Measurements from ENCODE around the gene SOCS1. TPM values are rescaled to one million over a fixed set of nuclear protein-coding genes. Genes with fewer than 3 reads are reported as not detected.

SOCS1 gene
- total and polyA plus RNA-seq, 4 donors = 1.8 to 10.9 (median 2.3) TPM

DNA sequence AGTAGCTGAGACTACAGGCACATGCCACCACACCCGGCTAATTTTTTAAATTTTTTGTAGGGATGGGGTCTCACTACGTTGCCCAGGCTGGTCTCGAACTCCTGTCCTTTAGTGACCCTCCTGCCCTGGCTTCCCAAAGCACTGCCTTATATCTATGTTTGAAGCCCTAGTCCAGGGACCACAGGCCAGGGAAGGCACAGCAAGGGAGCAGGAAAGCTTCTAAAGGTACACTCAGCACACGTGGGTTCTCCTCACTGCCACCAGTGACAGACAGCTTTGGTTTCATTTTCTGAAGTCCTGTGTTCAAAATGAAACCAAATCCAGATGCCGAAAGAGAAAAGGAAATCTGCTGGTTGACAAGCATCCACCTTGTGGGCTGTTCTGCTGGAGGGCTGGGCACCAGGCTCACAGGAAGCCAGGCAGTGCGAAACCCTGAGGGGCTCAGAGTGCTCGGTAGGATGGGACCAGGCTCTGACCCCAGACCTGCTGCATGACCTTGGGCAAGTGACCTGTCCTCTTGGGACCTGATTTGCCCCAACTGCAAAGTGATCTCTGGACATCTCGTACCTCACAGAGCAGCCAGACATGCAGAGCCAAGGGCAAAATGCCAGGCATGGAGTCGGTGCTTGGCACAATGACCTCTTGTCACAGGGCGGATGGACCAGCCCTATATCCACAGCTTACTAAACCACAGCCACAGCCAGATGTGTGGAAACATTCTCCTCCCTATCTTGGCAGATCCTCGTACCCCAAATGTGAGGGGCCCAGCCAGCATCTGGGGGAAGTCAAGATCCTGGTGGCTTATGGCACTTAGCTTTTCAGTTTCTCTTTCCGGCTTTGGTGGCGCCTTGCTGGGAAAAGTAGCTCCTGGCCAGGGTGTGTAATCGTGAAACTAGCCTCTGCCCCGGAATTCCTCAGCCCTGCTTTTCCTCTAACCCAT is 2.8 kb upstream of the SOCS1 start (continued):
- TF ChIP-seq, protein P1, sequence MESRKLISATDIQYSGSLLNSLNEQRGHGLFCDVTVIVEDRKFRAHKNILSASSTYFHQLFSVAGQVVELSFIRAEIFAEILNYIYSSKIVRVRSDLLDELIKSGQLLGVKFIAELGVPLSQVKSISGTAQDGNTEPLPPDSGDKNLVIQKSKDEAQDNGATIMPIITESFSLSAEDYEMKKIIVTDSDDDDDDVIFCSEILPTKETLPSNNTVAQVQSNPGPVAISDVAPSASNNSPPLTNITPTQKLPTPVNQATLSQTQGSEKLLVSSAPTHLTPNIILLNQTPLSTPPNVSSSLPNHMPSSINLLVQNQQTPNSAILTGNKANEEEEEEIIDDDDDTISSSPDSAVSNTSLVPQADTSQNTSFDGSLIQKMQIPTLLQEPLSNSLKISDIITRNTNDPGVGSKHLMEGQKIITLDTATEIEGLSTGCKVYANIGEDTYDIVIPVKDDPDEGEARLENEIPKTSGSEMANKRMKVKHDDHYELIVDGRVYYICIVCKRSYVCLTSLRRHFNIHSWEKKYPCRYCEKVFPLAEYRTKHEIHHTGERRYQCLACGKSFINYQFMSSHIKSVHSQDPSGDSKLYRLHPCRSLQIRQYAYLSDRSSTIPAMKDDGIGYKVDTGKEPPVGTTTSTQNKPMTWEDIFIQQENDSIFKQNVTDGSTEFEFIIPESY (IDR thresholded peaks at IDR 0.05) = peak; percentile 75
- peak; percentile 93 for TF ChIP-seq SP1 (IDR thresholded peaks at IDR 0.05)

DNA sequence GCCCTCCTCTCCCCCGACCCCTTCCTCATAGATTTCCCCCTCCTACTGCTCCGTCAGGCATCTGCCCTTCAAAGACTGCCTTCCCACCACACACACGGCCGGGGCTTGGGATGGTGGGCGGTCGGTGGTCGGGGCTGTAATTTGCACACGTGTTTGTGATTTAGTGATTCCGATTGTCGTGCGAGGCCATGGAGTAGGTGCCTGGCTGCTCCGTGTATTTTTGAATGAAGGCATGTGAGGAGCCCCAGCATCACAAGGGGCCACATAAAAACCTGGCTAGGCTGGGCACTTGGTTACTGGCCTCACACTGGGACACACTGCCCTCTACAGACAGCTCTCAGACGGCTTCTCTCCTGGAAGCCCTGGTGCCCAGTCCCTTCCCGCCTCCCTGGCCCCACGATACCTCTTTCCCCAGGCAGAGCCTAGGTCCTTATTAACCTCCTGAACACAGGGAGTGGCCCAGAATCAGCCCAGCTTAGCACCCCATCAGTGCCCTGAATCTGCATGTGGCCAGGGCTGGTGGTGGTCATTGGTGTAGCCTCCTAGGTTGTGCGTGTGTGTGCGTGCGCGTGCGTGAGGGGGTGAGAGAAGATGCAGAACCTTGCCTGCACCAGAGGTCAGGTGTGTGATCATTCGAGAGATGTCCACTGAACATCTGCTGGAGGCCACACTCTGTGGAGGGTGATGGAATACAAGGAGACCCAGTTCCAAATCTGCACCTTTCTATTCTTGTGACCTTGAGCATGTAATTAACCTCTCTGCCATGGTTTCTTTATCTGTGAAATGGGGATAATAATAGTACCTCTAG is 1.3 kb upstream of the SOCS1 start:
- Histone ChIP-seq H3K9ac (ENCODE audit: low read depth in 1 of 2, low read length in 2 of 2) (peak overlapping the region; percentile 22 to 43), H3K4me3 (ENCODE audit: low read depth in 1 of 3, low read length in 3 of 3) (peak overlapping the region; percentile 70 to 92 (median 76)), H3K4me1 (ENCODE audit: control insufficient read depth in 4 of 4, insufficient read depth in 4 of 4, low read length in 3 of 4) (peaks cover 10 to 43% (median 28%) of the 10 kb centered on the region in 4 donors), H3K9me3 (ENCODE audit: control insufficient read depth in 4 of 4, low read length in 3 of 4) (no peaks in the 10 kb centered on the region), H3K27ac (ENCODE audit: low read depth in 1 of 2, low read length in 2 of 2) (peak overlapping the region; percentile 84 to 97), H3K36me3 (ENCODE audit: control insufficient read depth in 4 of 4, insufficient read depth in 3 of 4, low read depth in 1 of 4, low read length in 3 of 4) (peaks cover 0 to 1% (median 0%) of the 10 kb centered on the region in 4 donors), H3K27me3 (ENCODE audit: control insufficient read depth in 4 of 4, insufficient read depth in 4 of 4, low read length in 3 of 4) (no peaks in the 10 kb centered on the region)
- TF ChIP-seq JUND (IDR thresholded peaks at IDR 0.05) = no peak
- TF ChIP-seq RAD21 (IDR thresholded peaks at IDR 0.05) = peak; percentile 86 to 92
- TF ChIP-seq, protein P2, sequence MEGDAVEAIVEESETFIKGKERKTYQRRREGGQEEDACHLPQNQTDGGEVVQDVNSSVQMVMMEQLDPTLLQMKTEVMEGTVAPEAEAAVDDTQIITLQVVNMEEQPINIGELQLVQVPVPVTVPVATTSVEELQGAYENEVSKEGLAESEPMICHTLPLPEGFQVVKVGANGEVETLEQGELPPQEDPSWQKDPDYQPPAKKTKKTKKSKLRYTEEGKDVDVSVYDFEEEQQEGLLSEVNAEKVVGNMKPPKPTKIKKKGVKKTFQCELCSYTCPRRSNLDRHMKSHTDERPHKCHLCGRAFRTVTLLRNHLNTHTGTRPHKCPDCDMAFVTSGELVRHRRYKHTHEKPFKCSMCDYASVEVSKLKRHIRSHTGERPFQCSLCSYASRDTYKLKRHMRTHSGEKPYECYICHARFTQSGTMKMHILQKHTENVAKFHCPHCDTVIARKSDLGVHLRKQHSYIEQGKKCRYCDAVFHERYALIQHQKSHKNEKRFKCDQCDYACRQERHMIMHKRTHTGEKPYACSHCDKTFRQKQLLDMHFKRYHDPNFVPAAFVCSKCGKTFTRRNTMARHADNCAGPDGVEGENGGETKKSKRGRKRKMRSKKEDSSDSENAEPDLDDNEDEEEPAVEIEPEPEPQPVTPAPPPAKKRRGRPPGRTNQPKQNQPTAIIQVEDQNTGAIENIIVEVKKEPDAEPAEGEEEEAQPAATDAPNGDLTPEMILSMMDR (IDR thresholded peaks at IDR 0.05; ENCODE audit: low read depth, low read length, missing input control) = peak; percentile 66
- DNase-seq (ENCODE audit: low spot score) = peak; percentile 61
- 24% methylated on average over 21 of the region's 21 CpGs for WGBS

DNA sequence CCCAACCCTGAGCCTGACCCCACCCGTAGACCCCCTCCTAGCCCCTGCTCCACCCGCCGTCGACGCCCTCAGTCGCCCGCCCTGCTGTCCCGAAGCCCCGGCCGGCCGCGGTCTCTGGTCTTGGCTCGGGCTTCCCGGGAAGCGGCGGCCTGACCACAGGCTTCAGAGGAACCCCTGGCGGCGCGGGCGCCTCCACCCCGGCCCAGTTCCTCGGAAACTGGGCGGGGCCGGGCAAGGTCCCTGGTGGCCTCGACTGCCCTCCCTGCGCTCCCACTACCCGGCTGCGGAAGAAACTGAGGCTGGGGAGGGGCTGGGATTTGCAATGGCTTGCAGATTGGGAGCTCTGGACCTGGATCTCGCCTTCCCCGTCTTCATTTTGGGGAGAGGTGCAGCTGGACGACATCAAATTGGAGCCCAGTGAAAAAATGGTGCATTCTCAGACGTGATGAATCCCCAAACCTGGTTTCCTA is 692 bp upstream of the SOCS1 start:
- Histone ChIP-seq H3K4me3 (ENCODE audit: low read depth in 1 of 3, low read length in 3 of 3) (peak overlapping the region; percentile 70 to 92 (median 76)), H3K27ac (ENCODE audit: low read depth in 1 of 2, low read length in 2 of 2) (peak overlapping the region; percentile 84 to 97), H3K9ac (ENCODE audit: low read depth in 1 of 2, low read length in 2 of 2) (peak overlapping the region; percentile 22 to 74), H3K4me1 (ENCODE audit: control insufficient read depth in 4 of 4, insufficient read depth in 4 of 4, low read length in 3 of 4) (peaks cover 10 to 43% (median 28%) of the 10 kb centered on the region in 4 donors), H3K36me3 (ENCODE audit: control insufficient read depth in 4 of 4, insufficient read depth in 3 of 4, low read depth in 1 of 4, low read length in 3 of 4) (peaks cover 0 to 1% (median 0%) of the 10 kb centered on the region in 4 donors), H3K9me3 (ENCODE audit: control insufficient read depth in 4 of 4, low read length in 3 of 4) (no peaks in the 10 kb centered on the region), H3K27me3 (ENCODE audit: control insufficient read depth in 4 of 4, insufficient read depth in 4 of 4, low read length in 3 of 4) (no peaks in the 10 kb centered on the region)
- TF ChIP-seq JUND (IDR thresholded peaks at IDR 0.05) (no peak), HNF4A (conservative IDR thresholded peaks at IDR 0.05) (no peak), FOXA2 (IDR thresholded peaks at IDR 0.05) (no peak), SP1 (IDR thresholded peaks at IDR 0.05) (peak; percentile 22)
- under 1% methylated on average over 32 of the region's 32 CpGs for WGBS
- DNase-seq (ENCODE audit: low spot score) = peak; percentile 58

Measured in liver (tissue), 9 donors.